ENCODE data around the gene NDUFS2. TPM values are rescaled to one million over a fixed set of nuclear protein-coding genes. Genes with fewer than 3 reads are reported as not detected.

NDUFS2 gene
- total RNA-seq, 4 donors from 2014 or later = 93.4 to 121 (median 100) TPM

GRCh38 chr1:161175771-161176453 is 26.3 kb upstream of the NDUFS2 start:
- 87 to 100% methylated on average over 1 to 9 of the region's 10 CpGs for WGBS, 2 donors (ENCODE audit: low coverage in 1 of 2)
- peaks cover 0 to 51% of the 10 kb centered on the region in 2 donors for H3K36me3 ChIP-seq
- no peaks in the 10 kb centered on the region for H3K9me3 ChIP-seq
- peak overlapping the region in 3 of 4 donors; percentile 91 to 96 (median 93) for H3K27ac ChIP-seq
- no peaks in the 10 kb centered on the region for H3K27me3 ChIP-seq
- peak overlapping the region in 1 of 2 donors; percentile 86 for H3K4me3 ChIP-seq
- no peak for TF ChIP-seq POLR2AphosphoS5 (IDR thresholded peaks at IDR 0.05)
- TF ChIP-seq CTCF (IDR thresholded peaks at IDR 0.05) = no peak
- TF ChIP-seq EP300 (IDR thresholded peaks at IDR 0.05) = no peak
- no peak for TF ChIP-seq POLR2A (IDR thresholded peaks at IDR 0.05)
- peaks cover 5 to 63% (median 20%) of the 10 kb centered on the region in 3 donors for H3K4me1 ChIP-seq
- ATAC-seq = no peak

- peaks cover 0 to 44% of the 10 kb centered on the region in 2 donors for H3K36me3 ChIP-seq
- H3K27me3 ChIP-seq = no peaks in the 10 kb centered on the region
- no peaks in the 10 kb centered on the region for H3K9me3 ChIP-seq
- WGBS, 2 donors (ENCODE audit: low coverage in 1 of 2) = 17 to 24% methylated on average over 3 to 11 of the region's 17 CpGs
- TF ChIP-seq POLR2AphosphoS5 (IDR thresholded peaks at IDR 0.05) (no peak), CTCF (IDR thresholded peaks at IDR 0.05) (no peak), EP300 (IDR thresholded peaks at IDR 0.05) (no peak), POLR2A (IDR thresholded peaks at IDR 0.05) (no peak)
- no peak for ATAC-seq
- H3K4me3 ChIP-seq = peak overlapping the region; percentile 71 to 86
- peak overlapping the region; percentile 76 to 96 (median 92) for H3K27ac ChIP-seq
- H3K4me1 ChIP-seq = peaks cover 5 to 56% (median 20%) of the 10 kb centered on the region in 3 donors
These were observed 25.6 kb upstream of the NDUFS2 start for GRCh38 chr1:161176468-161177111.

- peaks cover 5 to 49% (median 20%) of the 10 kb centered on the region in 3 donors for H3K4me1 ChIP-seq
- H3K4me3 ChIP-seq = peak within 1 kb of the TSS; percentile 71 to 86
- H3K36me3 ChIP-seq = peaks cover 0 to 37% of the 10 kb centered on the region in 2 donors
- peak within 1 kb of the TSS; percentile 76 to 96 (median 92) for H3K27ac ChIP-seq
- WGBS, 2 donors (ENCODE audit: low coverage in 1 of 2) = 0 to 13% methylated on average over 12 to 13 of the region's 50 CpGs
- no peaks in the 10 kb centered on the region for H3K9me3 ChIP-seq
- peak; percentile 96 for ATAC-seq
- no peaks in the 10 kb centered on the region for H3K27me3 ChIP-seq
- peak; percentile 58 to 76 for TF ChIP-seq POLR2A (IDR thresholded peaks at IDR 0.05)
- TF ChIP-seq EP300 (IDR thresholded peaks at IDR 0.05) = no peak
- TF ChIP-seq POLR2AphosphoS5 (IDR thresholded peaks at IDR 0.05) = peak; percentile 83
- TF ChIP-seq CTCF (IDR thresholded peaks at IDR 0.05) = peak in 2 of 4 experiments; percentile 18 to 21
These were observed 24.8 kb upstream of the NDUFS2 start, which contains the start of gene B4GALT3 for GRCh38 chr1:161177112-161177935. Gene B4GALT3 (minus strand): TSS chr1:161177507. CDS start chr1:161176060, 1,447 bp downstream.

GRCh38 chr1:161177936-161178244 is 24.3 kb upstream of the NDUFS2 start:
- ATAC-seq = no peak
- TF ChIP-seq EP300 (IDR thresholded peaks at IDR 0.05) (no peak), CTCF (IDR thresholded peaks at IDR 0.05) (no peak), POLR2A (IDR thresholded peaks at IDR 0.05) (no peak), POLR2AphosphoS5 (IDR thresholded peaks at IDR 0.05) (no peak)
- H3K4me1 ChIP-seq = peaks cover 5 to 43% (median 19%) of the 10 kb centered on the region in 3 donors
- H3K36me3 ChIP-seq = peaks cover 0 to 31% of the 10 kb centered on the region in 2 donors
- no peaks in the 10 kb centered on the region for H3K27me3 ChIP-seq
- H3K9me3 ChIP-seq = no peaks in the 10 kb centered on the region
- peak overlapping the region; percentile 76 to 96 (median 92) for H3K27ac ChIP-seq
- peak overlapping the region; percentile 71 to 86 for H3K4me3 ChIP-seq
- 50 to 84% methylated on average over 4 to 8 of the region's 9 CpGs for WGBS, 2 donors (ENCODE audit: low coverage in 1 of 2)
